IMR-90 (cell line): ENCODE measurements around the gene KRTAP6-2. TPM values are rescaled to one million over a fixed set of nuclear protein-coding genes. Genes with fewer than 3 reads are reported as not detected.

Experiments used
- ATAC-seq: fragments of 200-7000 bp; cut with Tn5 transposase; 2 replicates; pipeline ENCODE4 v1.9.1; 2020; ENCODE audit warnings: low read depth, mild to moderate bottlenecking, moderate library complexity
- BruUV-seq: library from RNA; stranded (reverse); fragments of 400-500 nt; replicated peaks from 2 replicates; lab custom pipeline; 2021; lab: Mats Ljungman, UMichigan
- CTCF ChIA-PET: fragments of 300-600 bp; formaldehyde crosslinking; extraction: SDS; loops from one replicate; lab custom pipeline; 2021; ENCODE audit warnings: antibody characterized with exemption; lab: Yijun Ruan, JAX
- POLR2A ChIA-PET: fragments of 300-600 bp; sonication (Branson Sonifier 250); formaldehyde crosslinking; loops from one replicate; lab custom pipeline; 2022; ENCODE audit warnings: antibody characterized with exemption; ENCODE audit not compliant: unreplicated experiment; lab: Charles Lee
- DNase-seq: peaks from one replicate; pipeline ENCODE4 v3.0.0; 2013
- H2AFZ ChIP-seq: replicated peaks from 2 replicates; pipeline ENCODE3; 2013; ENCODE audit warnings: low read length, mild to moderate bottlenecking; ENCODE audit not compliant: poor library complexity
- H2AK5ac ChIP-seq: 2 replicates; pipeline ENCODE4 v1.6.1; 2013; ENCODE audit warnings: low read depth, low read length, inconsistent platforms
- H2AK9ac ChIP-seq: replicated peaks from 2 replicates; pipeline ENCODE3; 2013; ENCODE audit warnings: mild to moderate bottlenecking, low read depth, low read length, moderate library complexity; ENCODE audit not compliant: poor library complexity
- H2BK120ac ChIP-seq: 2 replicates; pipeline ENCODE4 v1.6.1; 2013; ENCODE audit warnings: low read depth, low read length, inconsistent platforms
- H2BK15ac ChIP-seq: 3 replicates; pipeline ENCODE4 v1.6.1; 2013; ENCODE audit warnings: low read depth, low read length, inconsistent platforms
- H2BK20ac ChIP-seq: 2 replicates; pipeline ENCODE4 v1.6.1; 2013; ENCODE audit warnings: low read depth, mild to moderate bottlenecking, inconsistent platforms, low read length, moderate library complexity
- H2BK5ac ChIP-seq: 2 replicates; pipeline ENCODE4 v1.6.1; 2013; ENCODE audit warnings: mild to moderate bottlenecking, low read depth, low read length, inconsistent platforms; ENCODE audit not compliant: poor library complexity, severe bottlenecking
- H3K14ac ChIP-seq: replicated peaks from 2 replicates; pipeline ENCODE4 v1.6.1; 2013; ENCODE audit warnings: low read depth, low read length, inconsistent platforms
- H3K18ac ChIP-seq: 2 replicates; pipeline ENCODE4 v1.6.1; 2013; ENCODE audit warnings: low read depth, low read length, control low read depth
- H3K23ac ChIP-seq: 2 replicates; pipeline ENCODE4 v1.6.1; 2013; ENCODE audit warnings: low read depth, low read length, inconsistent platforms
- H3K27ac ChIP-seq: 2 replicates; pipeline ENCODE4 v1.5.1; 2013; ENCODE audit warnings: mild to moderate bottlenecking, control low read depth, low read length; ENCODE audit not compliant: insufficient read depth
- H3K27me3 ChIP-seq: 2 replicates; pipeline ENCODE4 v1.6.1; 2013; ENCODE audit warnings: low read length; ENCODE audit not compliant: control insufficient read depth, insufficient read depth
- H3K36me3 ChIP-seq: 2 replicates; pipeline ENCODE4 v1.6.1; 2013; ENCODE audit warnings: low read length, mixed read lengths; ENCODE audit not compliant: control insufficient read depth, insufficient read depth
- H3K4ac ChIP-seq: 2 replicates; pipeline ENCODE4 v1.6.1; 2013; ENCODE audit warnings: low read depth, low read length, inconsistent platforms
- H3K4me1 ChIP-seq: 2 replicates; pipeline ENCODE4 v1.6.1; 2013; ENCODE audit warnings: low read length, mixed read lengths; ENCODE audit not compliant: control insufficient read depth, insufficient read depth
- H3K4me2 ChIP-seq: 2 replicates; pipeline ENCODE4 v1.6.1; 2013; ENCODE audit warnings: low read depth, mild to moderate bottlenecking, control low read depth, low read length, moderate library complexity
- H3K4me3 ChIP-seq: 2 replicates; pipeline ENCODE4 v1.5.1; 2013; ENCODE audit warnings: low read depth, mild to moderate bottlenecking, control low read depth, low read length, moderate library complexity; ENCODE audit not compliant: insufficient read depth
- H3K56ac ChIP-seq: 2 replicates; pipeline ENCODE4 v1.6.1; 2013; ENCODE audit warnings: low read length, inconsistent platforms; ENCODE audit not compliant: insufficient read depth; ENCODE audit errors: extremely low read depth
- H3K79me1 ChIP-seq, 2 experiments: 2 replicates each; pipeline ENCODE4 v1.6.1; 2013; ENCODE audit warnings: low read length in 2 of 2, inconsistent platforms in 1 of 2, low read depth in 1 of 2
- H3K9ac ChIP-seq: 2 replicates; pipeline ENCODE4 v1.6.1; 2013; ENCODE audit warnings: low read depth, low read length, control low read depth
- H3K9me1 ChIP-seq: 2 replicates; pipeline ENCODE4 v1.6.1; 2013; ENCODE audit warnings: low read length, inconsistent platforms; ENCODE audit not compliant: insufficient read depth
- H3K9me3 ChIP-seq: 2 replicates; pipeline ENCODE4 v1.6.1; 2013; ENCODE audit warnings: low read length; ENCODE audit not compliant: control insufficient read depth, insufficient read depth
- H4K20me1 ChIP-seq: 2 replicates; pipeline ENCODE4 v1.6.1; 2013; ENCODE audit warnings: low read length, inconsistent platforms; ENCODE audit not compliant: insufficient read depth
- H4K5ac ChIP-seq: 2 replicates; pipeline ENCODE4 v1.6.1; 2013; ENCODE audit warnings: mild to moderate bottlenecking, low read depth, low read length, control low read depth
- H4K8ac ChIP-seq, 2 experiments: 2 replicates each; pipeline ENCODE4 v1.6.1; 2013; ENCODE audit warnings: low read depth in 2 of 2, low read length in 2 of 2, control low read depth in 1 of 2, inconsistent platforms in 1 of 2
- H4K91ac ChIP-seq: 2 replicates; pipeline ENCODE4 v1.6.1; 2013; ENCODE audit warnings: low read depth, low read length, inconsistent platforms; ENCODE audit not compliant: insufficient read depth
- CEBPB ChIP-seq: IDR thresholded peaks from 2 replicates; pipeline ENCODE4 v1.6.1; 2012; ENCODE audit warnings: low read depth, low read length, improper control_type of control experiment
- CHD1 ChIP-seq: IDR thresholded peaks from 2 replicates; pipeline ENCODE4 v1.6.1; 2012; ENCODE audit warnings: low read depth, low read length, improper control_type of control experiment
- CTCF ChIP-seq: conservative IDR thresholded peaks from 2 replicates; pipeline ENCODE4 v1.5.1; 2012; ENCODE audit warnings: mild to moderate bottlenecking, low read depth, low read length, improper control_type of control experiment
- ELK1 ChIP-seq: fragments of 150-350 bp; IDR thresholded peaks from 2 replicates; pipeline ENCODE4 v1.6.1; 2016; ENCODE audit warnings: low read depth, mild to moderate bottlenecking, low read length, moderate library complexity, borderline replicate concordance
- FOS ChIP-seq: fragments of 150-350 bp; IDR thresholded peaks from 2 replicates; pipeline ENCODE4 v1.6.1; 2016; ENCODE audit warnings: low read depth, low read length
- MAFK ChIP-seq: IDR thresholded peaks from 2 replicates; pipeline ENCODE4 v1.6.1; 2012; ENCODE audit warnings: low read depth, low read length, improper control_type of control experiment
- MAZ ChIP-seq: IDR thresholded peaks from 2 replicates; pipeline ENCODE4 v1.6.1; 2012; ENCODE audit warnings: low read depth, mild to moderate bottlenecking, low read length, improper control_type of control experiment, moderate library complexity, borderline replicate concordance
- MXI1 ChIP-seq: IDR thresholded peaks from 2 replicates; pipeline ENCODE4 v1.6.1; 2012; ENCODE audit warnings: low read depth, mild to moderate bottlenecking, low read length, moderate library complexity, borderline replicate concordance
- NFE2L2 ChIP-seq: fragments of 150-350 bp; IDR thresholded peaks from 2 replicates; pipeline ENCODE4 v1.6.1; 2016; ENCODE audit warnings: low read depth, mild to moderate bottlenecking, low read length
- POLR2A ChIP-seq: IDR thresholded peaks from 2 replicates; pipeline ENCODE4 v1.6.1; 2012; ENCODE audit warnings: mild to moderate bottlenecking, low read depth, low read length
- RAD21 ChIP-seq: IDR thresholded peaks from 2 replicates; pipeline ENCODE4 v1.6.1; 2012; ENCODE audit warnings: low read length, improper control_type of control experiment
- RCOR1 ChIP-seq: IDR thresholded peaks from 2 replicates; pipeline ENCODE4 v1.6.1; 2012; ENCODE audit warnings: mild to moderate bottlenecking, low read length, improper control_type of control experiment; ENCODE audit not compliant: insufficient replicate concordance
- RFX5 ChIP-seq: IDR thresholded peaks from 2 replicates; pipeline ENCODE4 v1.8.0; 2012; ENCODE audit warnings: low read depth, mild to moderate bottlenecking, low read length, moderate library complexity
- SMC3 ChIP-seq: fragments of 150-350 bp; IDR thresholded peaks from 2 replicates; pipeline ENCODE4 v1.6.1; 2016; ENCODE audit warnings: low read depth, mild to moderate bottlenecking, antibody characterized with exemption, low read length, moderate library complexity
- USF2 ChIP-seq: fragments of 150-350 bp; IDR thresholded peaks from 2 replicates; pipeline ENCODE4 v1.6.1; 2017; ENCODE audit warnings: mild to moderate bottlenecking, antibody characterized with exemption, low read length, low read depth
- WGBS, 2 experiments: methylation state at CpG; one replicate each; pipeline versions ENCODE4 v1.1.5 to v1.1.7; 2013; ENCODE audit warnings: missing lambda C conversion rate in 2 of 2; ENCODE audit not compliant: insufficient read length in 1 of 2; ENCODE audit errors: extremely low coverage in 2 of 2; 5-methylcytosine and 5-hydroxymethylcytosine counted together
- dilution Hi-C: fragments of 300-500 bp; cut with HindIII; formaldehyde crosslinking; loops from one replicate; pipeline ENCODE4 v1.14.3; 2018; ENCODE audit warnings: low sequenced_read_pairs; ENCODE audit not compliant: unreplicated experiment
- in situ Hi-C: fragments of 300-500 bp; cut with MboI; formaldehyde crosslinking; loops from 3 replicates; pipeline ENCODE4 v1.14.3; 2019; ENCODE audit warnings: low sequenced_read_pairs, inconsistent platforms, mixed read lengths
- intact Hi-C: fragments of 100-400 bp; cut with micrococcal nuclease; formaldehyde crosslinking; loops from 2 replicates; pipeline ENCODE4 v1.10.0; 2022
- polyA plus RNA-seq, 3 experiments: library from polyadenylated mRNA; depleted of rRNA; stranded (reverse); fragments of >200 nt; gene quantifications; 2 replicates each; pipeline ENCODE4 v1.2.3, GENCODE V29; 2012; ENCODE audit warnings: low replicate concordance in 1 of 3
- total RNA-seq: library from RNA; depleted of rRNA; stranded (reverse); fragments of >200 nt; gene quantifications from 2 replicates; pipeline ENCODE4 v1.2.3, GENCODE V29; 2012

KRTAP6-2 gene
- total and polyA plus RNA-seq, 2 of the 4 experiments (the other 2 are of a cell fraction): not detected

- Histone ChIP-seq H3K4me3 (no peak overlapping the region), H2BK120ac (no peak overlapping the region), H3K27me3 (no peaks in the 10 kb centered on the region), H3K18ac (no peak overlapping the region), H3K4me2 (no peak overlapping the region), H4K8ac (no peak overlapping the region), H3K14ac (no peak overlapping the region), H3K27ac (no peak overlapping the region), H3K9me1 (no peaks in the 10 kb centered on the region), H3K9me3 (peaks cover 19% of the 10 kb centered on the region), H2BK20ac (no peak overlapping the region), H3K36me3 (no peaks in the 10 kb centered on the region), H2AK5ac (no peak overlapping the region), H3K4me1 (no peaks in the 10 kb centered on the region), H3K9ac (no peak overlapping the region), H2AK9ac (no peak overlapping the region), H3K4ac (no peak overlapping the region), H2BK15ac (no peak overlapping the region), H2BK5ac (no peak overlapping the region), H2AFZ (no peak overlapping the region), H3K56ac (no peak overlapping the region), H3K79me1 (no peaks in the 10 kb centered on the region), H4K91ac (no peak overlapping the region), H4K5ac (no peak overlapping the region), H4K20me1 (no peaks in the 10 kb centered on the region), H3K23ac (no peak overlapping the region)
- DNase-seq (no peak), ATAC-seq (no peak)
- BruUV-seq: no TSS peak
- dilution Hi-C loops (no loop called here), in situ Hi-C loops (no loop called here), intact Hi-C loops (no loop called here)
- POLR2A ChIA-PET: no interaction called here
- CTCF ChIA-PET: no interaction called here
- TF ChIP-seq MAFK: no peak
- no peak for TF ChIP-seq USF2
- no peak for TF ChIP-seq POLR2A
- TF ChIP-seq MXI1: no peak
- TF ChIP-seq RCOR1: no peak
- no peak for TF ChIP-seq SMC3
- TF ChIP-seq CHD1: no peak
- no peak for TF ChIP-seq RAD21
- TF ChIP-seq FOS: no peak
- TF ChIP-seq RFX5: no peak
- no peak for TF ChIP-seq CTCF
- no peak for TF ChIP-seq CEBPB
- no peak for TF ChIP-seq NFE2L2
- no peak for TF ChIP-seq MAZ
- no peak for TF ChIP-seq ELK1
- 21% methylated on average over 2 of the region's 4 CpGs; no CpG with 5 or more reads in 1 of the 2 experiments for WGBS, 2 experiments
Observed at GRCh38 chr21:30625449-30626165, 26.9 kb upstream of the KRTAP6-2 start.
